ENCODE measurements around the gene ZSCAN4.

DNA sequence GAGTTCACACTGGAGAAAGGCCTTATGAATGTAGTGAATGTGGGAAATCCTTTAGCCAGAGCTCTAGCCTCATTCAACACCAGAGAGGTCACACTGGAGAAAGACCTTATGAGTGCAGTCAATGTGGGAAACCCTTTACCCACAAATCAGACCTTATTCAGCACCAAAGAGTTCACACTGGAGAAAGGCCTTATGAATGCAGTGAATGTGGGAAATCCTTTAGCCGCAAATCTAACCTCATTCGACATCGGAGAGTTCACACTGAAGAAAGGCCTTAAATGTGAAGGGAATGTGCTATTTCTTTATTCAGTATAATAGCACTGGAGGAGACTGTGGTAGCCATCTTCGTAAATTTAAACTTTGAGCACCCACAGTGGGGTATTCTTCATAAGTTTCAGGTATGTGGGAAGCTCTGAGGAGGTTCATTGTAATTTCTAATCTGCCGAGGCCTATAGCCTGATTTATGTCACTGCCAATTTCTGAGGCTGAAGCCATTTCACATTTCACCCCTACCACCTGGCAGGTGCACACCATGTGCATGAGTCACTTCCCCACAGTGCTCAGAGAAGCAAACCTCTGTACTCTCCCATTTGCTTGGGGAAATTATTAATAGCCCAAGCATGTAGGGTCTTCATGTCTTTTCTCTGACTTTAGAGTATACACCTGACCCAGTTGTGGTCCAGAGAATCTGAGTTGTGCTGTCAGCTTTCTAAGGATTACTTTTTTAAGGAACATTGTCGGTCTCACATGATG lies 19.5 kb downstream of the ZSCAN4 start:
- TF ChIP-seq, protein P1, sequence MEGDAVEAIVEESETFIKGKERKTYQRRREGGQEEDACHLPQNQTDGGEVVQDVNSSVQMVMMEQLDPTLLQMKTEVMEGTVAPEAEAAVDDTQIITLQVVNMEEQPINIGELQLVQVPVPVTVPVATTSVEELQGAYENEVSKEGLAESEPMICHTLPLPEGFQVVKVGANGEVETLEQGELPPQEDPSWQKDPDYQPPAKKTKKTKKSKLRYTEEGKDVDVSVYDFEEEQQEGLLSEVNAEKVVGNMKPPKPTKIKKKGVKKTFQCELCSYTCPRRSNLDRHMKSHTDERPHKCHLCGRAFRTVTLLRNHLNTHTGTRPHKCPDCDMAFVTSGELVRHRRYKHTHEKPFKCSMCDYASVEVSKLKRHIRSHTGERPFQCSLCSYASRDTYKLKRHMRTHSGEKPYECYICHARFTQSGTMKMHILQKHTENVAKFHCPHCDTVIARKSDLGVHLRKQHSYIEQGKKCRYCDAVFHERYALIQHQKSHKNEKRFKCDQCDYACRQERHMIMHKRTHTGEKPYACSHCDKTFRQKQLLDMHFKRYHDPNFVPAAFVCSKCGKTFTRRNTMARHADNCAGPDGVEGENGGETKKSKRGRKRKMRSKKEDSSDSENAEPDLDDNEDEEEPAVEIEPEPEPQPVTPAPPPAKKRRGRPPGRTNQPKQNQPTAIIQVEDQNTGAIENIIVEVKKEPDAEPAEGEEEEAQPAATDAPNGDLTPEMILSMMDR (IDR thresholded peaks at IDR 0.05), result no peak
- TF ChIP-seq EP300 (IDR thresholded peaks at IDR 0.05), result no peak

Measured in upper lobe of left lung (tissue), 4 donors.